ENCODE results near the gene UBA1.

- TF ChIP-seq CTCF (IDR thresholded peaks at IDR 0.05 in 8 of 11, conservative IDR thresholded peaks at IDR 0.05 in 3 of 11) = no peak
- TF ChIP-seq POLR2A (IDR thresholded peaks at IDR 0.05) = no peak
Measured at GRCh38 chrX:47186096-47186740, 7.4 kb upstream of the UBA1 start.

All from spleen (tissue), 7 donors.